ENCODE data around the gene SLC9A2. TPM values are rescaled to one million over a fixed set of nuclear protein-coding genes. Genes with fewer than 3 reads are reported as not detected.

Gene SLC9A2
- total RNA-seq, 1 experiment from 2014 or later: 13.4 TPM

GRCh38 chr2:102578376-102578775 is 41.0 kb upstream of the SLC9A2 start:
- H3K9me3 ChIP-seq (ENCODE audit: insufficient read depth, low read depth): 0 out of 2 replicates have a peak, but pooled peaks cover 11% of the 10 kb centered on the region
- H2AFZ ChIP-seq: no peak overlapping the region
- BruUV-seq (replicated peaks): no TSS peak
- H3K79me2 ChIP-seq (ENCODE audit: low read depth): no peaks in the 10 kb centered on the region
- H4K20me1 ChIP-seq (ENCODE audit: insufficient read depth): no peaks in the 10 kb centered on the region
- no peaks in the 10 kb centered on the region for H3K27me3 ChIP-seq (ENCODE audit: insufficient read depth, low read depth)
- no peak for DNase-seq
- H3F3A ChIP-seq (ENCODE audit: insufficient read depth, low read depth): 0 out of 2 replicates have a peak, but pooled peaks cover 5% of the 10 kb centered on the region
- no peak overlapping the region for H3K27ac ChIP-seq
- H3K4me1 ChIP-seq (replicated peaks; ENCODE audit: insufficient read depth): no peaks in the 10 kb centered on the region
- ChIA-PET CTCF (interaction anchor here (1.7 kb wide), 1 partner anchor 227 kb away, joined by 9 read pairs; no protein-coding TSS in a partner anchor), POLR2A (ENCODE audit: unreplicated experiment) (no interaction called here)
- no peaks in the 10 kb centered on the region for H3K9me2 ChIP-seq (ENCODE audit: insufficient read depth)
- TF ChIP-seq CTCF (conservative IDR thresholded peaks at IDR 0.05) (no peak), EZH2 (IDR thresholded peaks at IDR 0.05; ENCODE audit: low read depth) (no peak)
- H3K4me2 ChIP-seq: no peak overlapping the region
- intact Hi-C loops (cut with micrococcal nuclease; ENCODE audit: unreplicated experiment): no loop called here
- no peaks in the 10 kb centered on the region for H3K36me3 ChIP-seq (ENCODE audit: low read depth)
- H3K4me3 ChIP-seq: no peak overlapping the region

DNA sequence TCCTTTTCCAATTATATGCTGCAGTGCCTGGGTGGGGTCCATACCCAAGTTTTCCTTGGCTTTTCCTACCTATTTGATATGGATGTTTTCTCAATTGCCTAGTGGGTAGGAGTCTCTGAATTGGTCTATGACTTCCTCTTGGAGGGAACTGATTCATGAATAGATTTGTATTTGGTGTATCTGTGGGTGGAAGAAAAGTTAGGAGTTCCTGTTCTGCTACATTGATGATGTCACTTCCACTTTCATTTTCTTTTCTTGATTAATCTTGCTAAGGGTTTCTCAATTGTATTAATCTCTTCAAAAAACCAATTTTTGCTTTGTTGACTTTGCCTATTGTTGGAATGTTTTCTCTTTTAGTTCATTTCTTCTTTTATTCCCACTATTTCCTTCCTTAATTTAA is 37.4 kb upstream of the SLC9A2 start:
- Histone ChIP-seq H4K20me1 (ENCODE audit: insufficient read depth) (no peaks in the 10 kb centered on the region), H3K9me3 (ENCODE audit: insufficient read depth, low read depth) (peaks cover 5% of the 10 kb centered on the region; the same call in 1 of the 2 replicates), H3K4me2 (0 out of 2 replicates have a peak overlapping the region, but pooled peaks have one; percentile 21), H3F3A (ENCODE audit: insufficient read depth, low read depth) (peaks cover 10% of the 10 kb centered on the region), H3K4me1 (replicated peaks; ENCODE audit: insufficient read depth) (peaks cover 19% of the 10 kb centered on the region), H3K9me2 (ENCODE audit: insufficient read depth) (no peaks in the 10 kb centered on the region), H3K79me2 (ENCODE audit: low read depth) (no peaks in the 10 kb centered on the region), H2AFZ (no peak overlapping the region), H3K27me3 (ENCODE audit: insufficient read depth, low read depth) (no peaks in the 10 kb centered on the region), H3K36me3 (ENCODE audit: low read depth) (no peaks in the 10 kb centered on the region), H3K27ac (no peak overlapping the region), H3K4me3 (no peak overlapping the region)
- POLR2A ChIA-PET (ENCODE audit: unreplicated experiment): no interaction called here
- intact Hi-C loops (cut with micrococcal nuclease; ENCODE audit: unreplicated experiment): no loop called here
- TF ChIP-seq CTCF (conservative IDR thresholded peaks at IDR 0.05) (no peak), EZH2 (IDR thresholded peaks at IDR 0.05; ENCODE audit: low read depth) (no peak)
- no peak for DNase-seq
- no TSS peak for BruUV-seq (replicated peaks)
- CTCF ChIA-PET: no interaction called here

GRCh38 chr2:102582845-102583244 is 36.5 kb upstream of the SLC9A2 start:
- no peaks in the 10 kb centered on the region for H3K36me3 ChIP-seq (ENCODE audit: low read depth)
- no peak for DNase-seq
- TF ChIP-seq CTCF (conservative IDR thresholded peaks at IDR 0.05): no peak
- no peak for TF ChIP-seq EZH2 (IDR thresholded peaks at IDR 0.05; ENCODE audit: low read depth)
- H2AFZ ChIP-seq: no peak overlapping the region
- POLR2A ChIA-PET (ENCODE audit: unreplicated experiment): no interaction called here
- no peaks in the 10 kb centered on the region for H3K27me3 ChIP-seq (ENCODE audit: insufficient read depth, low read depth)
- intact Hi-C loops (cut with micrococcal nuclease; ENCODE audit: unreplicated experiment): no loop called here
- H3K27ac ChIP-seq: no peak overlapping the region
- H3K79me2 ChIP-seq (ENCODE audit: low read depth): no peaks in the 10 kb centered on the region
- no peaks in the 10 kb centered on the region for H3K9me2 ChIP-seq (ENCODE audit: insufficient read depth)
- H3K4me2 ChIP-seq: no peak overlapping the region
- H3K9me3 ChIP-seq (ENCODE audit: insufficient read depth, low read depth): peaks cover 9% of the 10 kb centered on the region; the same call in 1 of the 2 replicates
- BruUV-seq (replicated peaks): no TSS peak
- CTCF ChIA-PET: no interaction called here
- no peak overlapping the region for H3K4me3 ChIP-seq
- peaks cover 10% of the 10 kb centered on the region for H3F3A ChIP-seq (ENCODE audit: insufficient read depth, low read depth)
- H3K4me1 ChIP-seq (replicated peaks; ENCODE audit: insufficient read depth): peaks cover 20% of the 10 kb centered on the region
- no peaks in the 10 kb centered on the region for H4K20me1 ChIP-seq (ENCODE audit: insufficient read depth)

All from PC-9 (cell line).